Measurements from ENCODE around the gene SEMA3A.
"Not testable (repeated sequence)": the region's sequence is repeated elsewhere in the genome, so short reads cannot be mapped to it uniquely, and the experiment has no call there.

- TF ChIP-seq CTCF, POLR2A (IDR thresholded peaks at IDR 0.05): not testable (repeated sequence)
Observed at GRCh38 chr7:84214757-84215156, 20.2 kb upstream of the SEMA3A start.

Measured in esophagus squamous epithelium (tissue), 4 donors.